Activated gamma-delta T cell treated with anti-CD3 and anti-CD28 coated beads, Interleukin-2, amount 50 U/mL, for 16 hours (primary cell): ENCODE data around the gene KRTAP10-5.

ENCODE experiments used
- DNase-seq: peaks from one replicate; pipeline ENCODE4 v3.0.0-alpha.2; 2020; ENCODE audit warnings: low read depth

KRTAP10-5 gene

DNA sequence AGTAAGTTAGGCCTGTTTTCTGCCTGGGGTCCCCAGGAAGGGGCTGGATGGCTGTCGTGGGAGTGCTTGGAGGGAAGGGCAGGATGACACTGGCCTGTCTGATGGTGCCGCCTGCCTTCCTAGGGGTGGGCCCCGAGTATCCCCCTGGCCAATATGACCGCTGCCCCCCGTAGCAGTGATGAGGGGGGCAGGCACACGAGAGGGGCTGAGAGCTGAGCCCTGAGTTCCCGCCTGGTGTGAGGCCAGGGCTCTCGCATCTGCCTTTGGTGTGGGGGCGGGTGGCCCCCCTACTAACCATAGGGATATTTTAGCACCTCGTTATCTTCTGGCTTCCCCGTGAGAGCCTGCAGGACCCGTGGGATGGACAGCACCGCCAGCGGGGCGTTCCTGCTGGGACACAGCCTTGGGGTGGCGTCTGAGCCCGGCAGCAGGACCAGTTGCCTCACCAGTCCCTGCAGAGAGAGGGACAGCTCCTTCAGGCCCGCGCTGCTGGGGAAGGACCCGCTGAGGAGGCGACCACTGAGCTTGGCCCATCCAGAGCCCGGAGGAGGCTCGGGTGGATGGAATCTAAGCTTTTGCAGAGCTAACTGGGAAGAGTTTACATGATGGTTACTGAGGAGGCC lies 50.8 kb downstream of the KRTAP10-5 start:
- no peak for DNase-seq
